Activated naive CD8-positive, alpha-beta T cell (primary cell): ENCODE measurements around the gene C1QTNF8.

ENCODE experiments used
- H3K27ac Mint-ChIP-seq: one replicate; pipeline ENCODE4 v1.8.0; 2021; ENCODE audit warnings: mixed read lengths
- H3K27me3 Mint-ChIP-seq: one replicate; pipeline ENCODE4 v1.8.0; 2021; ENCODE audit warnings: mixed read lengths
- H3K36me3 Mint-ChIP-seq: one replicate; pipeline ENCODE4 v1.8.0; 2021; ENCODE audit warnings: mixed read lengths
- H3K4me1 Mint-ChIP-seq: one replicate; pipeline ENCODE4 v1.8.0; 2021; ENCODE audit warnings: low read depth, mixed read lengths
- H3K4me3 Mint-ChIP-seq: one replicate; pipeline ENCODE4 v1.8.0; 2021; ENCODE audit warnings: mild to moderate bottlenecking, mixed read lengths
- H3K9me3 Mint-ChIP-seq: one replicate; pipeline ENCODE4 v1.8.0; 2021; ENCODE audit warnings: low read depth, mixed read lengths

Gene C1QTNF8

DNA sequence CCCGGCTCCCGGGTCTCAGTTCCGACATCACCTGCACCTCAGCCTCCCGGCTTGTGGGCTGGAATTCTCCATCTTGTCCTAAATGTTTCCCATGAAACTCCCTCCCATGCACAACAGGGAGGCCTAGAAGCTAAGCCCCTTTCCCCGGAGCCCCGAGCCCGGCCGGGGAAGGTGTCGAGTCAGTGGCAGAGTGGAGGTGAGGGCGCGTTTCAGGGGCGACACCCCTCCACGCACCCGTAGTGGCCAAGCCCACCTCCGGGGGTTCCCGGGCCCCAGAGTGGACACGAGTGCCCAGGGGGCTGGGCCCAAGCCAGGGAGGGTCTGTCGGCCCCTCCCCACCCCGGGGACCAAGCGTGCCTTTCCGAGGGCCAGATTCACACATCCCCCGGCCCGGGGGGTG, 25.0 kb upstream of the C1QTNF8 start:
- no peaks in the 10 kb centered on the region for H3K36me3 Mint-ChIP-seq
- H3K9me3 Mint-ChIP-seq: no peaks in the 10 kb centered on the region
- no peaks in the 10 kb centered on the region for H3K4me1 Mint-ChIP-seq
- H3K4me3 Mint-ChIP-seq: no peak overlapping the region
- H3K27me3 Mint-ChIP-seq: no peaks in the 10 kb centered on the region
- H3K27ac Mint-ChIP-seq: no peak overlapping the region

DNA sequence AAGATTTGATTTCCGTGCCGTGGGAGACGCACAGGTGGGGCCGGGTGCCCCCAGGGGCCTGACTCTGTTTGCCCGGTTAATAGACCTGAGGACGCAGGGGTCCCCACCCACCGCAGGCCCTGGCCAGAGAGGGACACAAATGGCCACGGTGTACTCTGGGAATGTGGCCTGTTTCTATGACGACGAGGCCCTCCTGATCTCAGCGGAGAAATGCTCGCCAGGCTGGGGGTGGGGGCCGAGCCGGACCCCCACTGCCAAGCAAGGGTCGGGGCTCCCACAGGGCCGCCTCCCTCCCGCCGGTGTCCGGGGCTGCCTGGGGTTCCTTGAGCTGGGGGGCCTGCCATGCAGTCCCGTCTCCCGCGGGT, 24.5 kb upstream of the C1QTNF8 start:
- no peaks in the 10 kb centered on the region for H3K4me1 Mint-ChIP-seq
- no peaks in the 10 kb centered on the region for H3K27me3 Mint-ChIP-seq
- no peaks in the 10 kb centered on the region for H3K36me3 Mint-ChIP-seq
- H3K4me3 Mint-ChIP-seq: no peak overlapping the region
- no peaks in the 10 kb centered on the region for H3K9me3 Mint-ChIP-seq
- H3K27ac Mint-ChIP-seq: no peak overlapping the region

DNA sequence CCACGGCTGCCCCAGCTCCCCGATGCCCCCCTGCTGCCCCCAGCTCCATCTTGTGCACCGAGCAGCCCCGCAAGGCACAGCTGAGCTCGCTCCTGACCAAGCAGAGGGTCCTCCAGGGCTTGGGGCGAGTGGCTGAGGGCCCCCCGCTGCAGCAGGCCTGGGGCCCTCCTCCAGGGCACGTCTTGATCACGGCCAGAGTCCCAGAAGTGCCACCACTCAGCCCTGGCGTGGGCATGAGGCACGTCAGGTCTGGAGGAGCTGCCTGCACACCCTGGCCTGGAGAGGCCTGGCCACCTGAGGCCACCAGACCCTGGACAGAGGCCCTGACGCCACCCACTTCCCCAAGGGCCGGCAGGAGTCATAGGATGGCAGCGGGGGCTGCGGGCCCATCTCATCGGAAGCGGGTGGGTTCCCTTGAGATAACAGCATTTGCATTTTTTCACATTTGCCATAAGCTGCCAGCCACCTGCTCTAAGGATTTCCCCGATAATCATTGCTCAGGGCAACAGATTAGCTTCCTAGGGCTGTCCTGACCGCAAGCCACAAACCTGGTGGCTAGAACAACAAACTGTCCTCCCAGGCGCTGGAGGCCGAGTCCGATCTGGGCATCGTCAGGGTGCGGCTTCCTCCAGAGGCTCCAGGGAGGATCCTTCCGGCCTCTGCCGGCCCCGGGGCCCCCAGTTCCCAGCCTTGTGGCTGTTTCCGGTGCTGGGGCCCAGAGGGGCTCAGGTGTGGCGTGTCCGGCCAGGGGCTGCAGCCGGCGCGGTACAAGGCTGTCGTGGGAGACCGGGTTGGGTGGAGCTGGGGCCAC, 23.9 kb upstream of the C1QTNF8 start:
- H3K9me3 Mint-ChIP-seq: no peaks in the 10 kb centered on the region
- no peaks in the 10 kb centered on the region for H3K27me3 Mint-ChIP-seq
- H3K36me3 Mint-ChIP-seq: no peaks in the 10 kb centered on the region
- no peak overlapping the region for H3K27ac Mint-ChIP-seq
- H3K4me1 Mint-ChIP-seq: no peaks in the 10 kb centered on the region
- no peak overlapping the region for H3K4me3 Mint-ChIP-seq

DNA sequence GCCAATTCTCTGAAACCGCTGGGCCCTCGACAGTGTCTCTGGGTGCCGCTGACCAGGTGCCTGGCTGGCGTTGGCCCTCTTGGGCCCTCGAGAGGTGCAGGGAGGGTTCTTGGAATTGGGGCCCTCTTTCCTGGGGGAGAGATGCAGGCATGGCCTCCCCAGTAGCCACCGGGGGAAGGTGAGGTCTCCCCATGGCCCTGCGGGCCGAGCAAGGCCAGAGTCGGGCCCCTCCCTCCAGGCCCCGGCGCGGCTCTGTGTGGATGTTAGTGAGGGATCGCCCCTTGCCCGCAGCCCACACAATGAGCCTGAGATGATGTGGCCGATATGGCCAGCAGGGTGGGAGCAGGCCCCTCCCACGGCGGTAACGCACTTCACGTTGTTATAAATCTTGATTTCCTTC, 23.1 kb upstream of the C1QTNF8 start:
- Mint-ChIP-seq H3K36me3 (no peaks in the 10 kb centered on the region), H3K4me3 (no peak overlapping the region), H3K27me3 (no peaks in the 10 kb centered on the region), H3K9me3 (no peaks in the 10 kb centered on the region), H3K27ac (no peak overlapping the region), H3K4me1 (no peaks in the 10 kb centered on the region)

DNA sequence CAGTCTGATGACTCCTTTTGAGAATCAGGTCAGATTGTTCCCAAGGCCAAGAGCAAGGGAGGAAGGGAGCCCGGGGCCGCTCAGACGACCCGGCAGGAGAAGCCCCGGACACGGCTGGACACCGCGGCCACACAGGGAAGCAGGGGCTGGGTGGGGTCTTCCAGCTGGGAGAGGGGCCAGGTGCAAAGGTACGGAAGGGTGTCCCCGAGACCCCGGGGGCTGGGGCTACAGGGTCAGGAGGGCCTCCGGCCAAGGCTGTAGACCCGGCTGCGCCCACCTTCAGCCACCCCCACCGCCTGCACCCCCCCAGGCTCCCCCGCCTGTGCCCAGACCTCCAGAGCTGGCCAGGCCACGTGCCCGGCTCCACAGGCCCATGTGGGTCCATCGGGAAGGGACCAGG, 21.9 kb upstream of the C1QTNF8 start:
- H3K27me3 Mint-ChIP-seq: no peaks in the 10 kb centered on the region
- H3K4me3 Mint-ChIP-seq: no peak overlapping the region
- H3K4me1 Mint-ChIP-seq: no peaks in the 10 kb centered on the region
- no peak overlapping the region for H3K27ac Mint-ChIP-seq
- no peaks in the 10 kb centered on the region for H3K9me3 Mint-ChIP-seq
- H3K36me3 Mint-ChIP-seq: no peaks in the 10 kb centered on the region

DNA sequence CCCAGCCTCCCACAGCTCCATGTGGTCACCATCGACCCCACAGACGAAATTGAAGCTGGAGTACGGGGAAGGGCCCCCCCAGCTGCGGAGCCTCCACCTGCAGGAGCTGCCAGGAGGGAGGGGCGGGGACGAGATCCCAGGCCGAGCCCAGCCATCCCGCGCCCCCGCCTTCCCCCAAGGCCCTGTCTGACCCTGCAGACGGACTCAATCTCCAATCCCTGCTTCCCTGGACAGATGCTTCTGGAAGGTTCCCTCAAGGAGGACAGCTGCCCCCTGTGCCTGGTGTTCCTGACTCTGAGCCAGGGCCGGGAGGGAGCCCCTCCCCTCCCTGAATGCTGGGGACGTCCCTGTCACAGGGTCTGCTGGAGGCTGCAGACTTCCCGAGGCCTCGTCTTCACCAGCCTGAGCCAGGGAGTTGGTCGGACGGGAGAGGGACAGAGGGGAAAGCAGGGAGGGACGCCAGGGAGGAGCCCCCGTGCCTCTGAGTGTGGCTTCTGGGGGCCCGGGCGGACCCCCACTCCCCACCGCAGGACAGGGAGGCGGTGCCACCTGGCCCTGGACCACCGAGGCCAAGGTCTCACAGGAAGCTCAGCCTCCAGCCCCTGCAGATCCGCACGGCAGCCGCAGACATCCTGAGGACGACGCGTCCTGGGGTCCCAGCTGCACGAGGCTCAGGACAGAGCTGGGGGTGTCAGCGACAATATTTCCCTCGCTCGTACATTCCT, 21.3 kb upstream of the C1QTNF8 start:
- no peaks in the 10 kb centered on the region for H3K4me1 Mint-ChIP-seq
- no peaks in the 10 kb centered on the region for H3K36me3 Mint-ChIP-seq
- H3K9me3 Mint-ChIP-seq: no peaks in the 10 kb centered on the region
- no peaks in the 10 kb centered on the region for H3K27me3 Mint-ChIP-seq
- H3K4me3 Mint-ChIP-seq: no peak overlapping the region
- H3K27ac Mint-ChIP-seq: no peak overlapping the region

DNA sequence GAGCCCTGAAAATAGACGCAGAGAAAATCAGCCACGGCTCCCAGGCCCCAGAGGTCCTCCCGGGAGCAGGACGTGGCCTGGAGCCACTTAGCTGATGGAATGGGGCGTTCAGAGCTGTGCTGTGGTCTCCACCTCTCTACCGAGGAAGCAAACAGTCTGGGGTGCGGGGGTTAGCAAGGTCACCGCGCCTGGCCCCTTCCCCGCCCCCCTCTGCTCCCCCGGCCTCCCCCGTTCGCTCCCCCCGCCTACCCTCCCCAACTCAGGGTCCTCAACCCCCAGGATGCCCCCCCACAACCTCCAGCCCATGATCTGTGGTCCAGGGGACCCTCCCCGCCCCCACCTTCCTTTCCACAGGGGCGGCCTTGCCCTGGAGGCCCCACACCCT, 20.6 kb upstream of the C1QTNF8 start:
- Mint-ChIP-seq H3K4me3 (no peak overlapping the region), H3K27me3 (no peaks in the 10 kb centered on the region), H3K36me3 (no peaks in the 10 kb centered on the region), H3K4me1 (no peaks in the 10 kb centered on the region), H3K27ac (no peak overlapping the region), H3K9me3 (no peaks in the 10 kb centered on the region)

DNA sequence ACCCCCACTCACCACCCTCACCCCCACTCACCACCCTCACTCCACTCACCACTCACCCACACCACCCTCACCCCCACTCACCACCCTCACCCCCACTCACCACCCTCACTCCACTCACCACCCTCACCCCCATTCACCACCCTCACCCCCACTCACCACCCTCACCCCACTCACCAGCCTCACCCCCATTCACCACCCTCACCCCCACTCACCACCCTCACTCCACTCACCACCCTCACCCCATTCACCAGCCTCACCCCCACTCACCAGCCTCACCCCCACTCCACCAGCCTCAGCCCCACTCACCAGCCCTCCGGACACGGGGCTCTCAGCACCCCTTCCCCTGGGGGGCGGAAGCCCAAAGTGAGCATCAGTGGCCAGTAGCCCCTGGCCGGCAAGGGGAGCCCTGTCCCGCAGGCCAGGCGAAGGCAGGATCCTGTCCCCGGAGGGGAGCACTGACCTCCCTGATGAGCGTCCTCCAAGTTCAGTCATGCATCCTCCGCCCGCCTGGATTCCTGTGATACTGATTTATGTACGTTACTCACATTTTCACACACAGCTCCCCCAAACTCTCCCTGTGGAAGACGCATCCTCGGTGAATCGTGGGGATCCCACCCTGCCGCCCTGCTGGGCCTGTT, 18.0 kb upstream of the C1QTNF8 start:
- Mint-ChIP-seq H3K9me3 (no peaks in the 10 kb centered on the region), H3K4me1 (no peaks in the 10 kb centered on the region), H3K27ac (no peak overlapping the region), H3K36me3 (no peaks in the 10 kb centered on the region), H3K4me3 (no peak overlapping the region), H3K27me3 (no peaks in the 10 kb centered on the region)

DNA sequence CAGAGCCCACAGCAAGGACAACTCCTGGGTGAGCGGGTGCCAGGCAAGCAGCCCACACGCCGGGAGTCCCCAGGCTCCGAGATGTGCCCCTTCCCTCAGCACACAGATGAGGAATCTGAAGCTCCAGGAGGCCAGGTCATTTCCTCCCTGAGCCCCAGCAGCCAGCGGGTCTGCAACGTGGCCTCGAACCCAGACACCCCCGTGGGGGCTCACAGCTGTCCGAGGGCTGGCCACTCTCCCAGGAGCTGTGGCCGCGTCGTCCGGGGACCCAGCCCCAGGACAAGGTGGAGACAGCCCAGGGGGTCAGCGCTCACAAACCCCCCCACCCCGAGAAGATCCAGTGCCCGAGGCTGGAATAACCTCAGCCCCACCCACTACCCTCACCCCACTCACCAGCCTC, 17.4 kb upstream of the C1QTNF8 start:
- no peaks in the 10 kb centered on the region for H3K4me1 Mint-ChIP-seq
- H3K27ac Mint-ChIP-seq: no peak overlapping the region
- H3K4me3 Mint-ChIP-seq: no peak overlapping the region
- H3K27me3 Mint-ChIP-seq: no peaks in the 10 kb centered on the region
- no peaks in the 10 kb centered on the region for H3K36me3 Mint-ChIP-seq
- H3K9me3 Mint-ChIP-seq: no peaks in the 10 kb centered on the region

DNA sequence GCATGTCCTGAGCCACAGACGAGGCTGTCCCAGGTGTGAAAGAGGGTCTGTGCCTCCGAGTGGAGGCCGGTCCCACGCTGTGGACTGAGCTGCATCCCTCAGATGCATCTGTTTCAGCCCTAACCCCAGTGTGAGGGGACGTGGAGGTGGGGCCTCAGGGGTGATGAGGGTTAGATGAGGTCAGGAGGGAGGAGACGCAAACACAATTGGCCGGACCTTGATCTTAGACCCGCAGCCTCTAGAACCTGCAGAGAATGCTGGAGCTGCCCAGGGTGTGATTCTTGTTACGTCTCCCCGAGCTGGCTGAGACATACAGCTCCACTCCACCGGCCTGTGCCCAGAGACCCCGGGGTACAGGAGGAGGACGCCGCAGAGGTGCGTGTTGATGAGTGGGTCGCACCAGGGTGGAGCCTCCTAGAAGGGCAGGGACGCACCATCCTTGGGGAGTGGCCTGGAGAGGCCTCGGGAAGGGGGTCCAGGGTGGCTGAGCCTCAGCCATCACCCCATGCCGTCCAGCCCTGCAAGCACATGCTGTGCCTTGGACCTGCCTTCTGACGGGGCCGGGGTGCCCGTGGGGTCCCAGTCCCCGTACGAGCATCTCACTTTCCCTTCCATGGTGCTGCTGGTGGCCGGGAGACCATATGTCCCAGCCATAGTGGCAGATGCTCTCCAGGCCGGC, 16.6 kb upstream of the C1QTNF8 start:
- Mint-ChIP-seq H3K4me1 (no peaks in the 10 kb centered on the region), H3K27ac (no peak overlapping the region), H3K27me3 (no peaks in the 10 kb centered on the region), H3K36me3 (no peaks in the 10 kb centered on the region), H3K9me3 (no peaks in the 10 kb centered on the region), H3K4me3 (no peak overlapping the region)

DNA sequence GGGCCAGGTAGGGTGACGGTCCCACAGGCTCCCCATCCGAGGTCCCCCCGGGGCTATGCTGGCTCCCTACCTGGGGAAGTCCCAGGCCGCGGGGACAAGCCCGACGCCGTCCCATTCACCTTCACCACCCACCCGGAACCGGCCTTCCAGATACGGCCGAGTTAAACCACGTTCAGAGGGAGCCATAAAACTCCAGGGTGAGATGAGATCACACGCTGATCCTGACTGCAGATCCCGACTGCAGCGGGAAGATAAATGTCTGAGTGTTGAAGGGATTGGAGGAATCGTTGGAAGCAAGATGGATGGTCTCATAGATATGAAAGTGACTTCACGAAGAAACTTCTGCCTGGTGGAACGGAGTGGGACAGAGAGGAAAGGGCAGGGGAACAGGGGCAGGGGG, 13.6 kb upstream of the C1QTNF8 start:
- Mint-ChIP-seq H3K27ac (no peak overlapping the region), H3K36me3 (no peaks in the 10 kb centered on the region), H3K4me1 (no peaks in the 10 kb centered on the region), H3K9me3 (no peaks in the 10 kb centered on the region), H3K4me3 (no peak overlapping the region), H3K27me3 (peaks cover 1% of the 10 kb centered on the region)

DNA sequence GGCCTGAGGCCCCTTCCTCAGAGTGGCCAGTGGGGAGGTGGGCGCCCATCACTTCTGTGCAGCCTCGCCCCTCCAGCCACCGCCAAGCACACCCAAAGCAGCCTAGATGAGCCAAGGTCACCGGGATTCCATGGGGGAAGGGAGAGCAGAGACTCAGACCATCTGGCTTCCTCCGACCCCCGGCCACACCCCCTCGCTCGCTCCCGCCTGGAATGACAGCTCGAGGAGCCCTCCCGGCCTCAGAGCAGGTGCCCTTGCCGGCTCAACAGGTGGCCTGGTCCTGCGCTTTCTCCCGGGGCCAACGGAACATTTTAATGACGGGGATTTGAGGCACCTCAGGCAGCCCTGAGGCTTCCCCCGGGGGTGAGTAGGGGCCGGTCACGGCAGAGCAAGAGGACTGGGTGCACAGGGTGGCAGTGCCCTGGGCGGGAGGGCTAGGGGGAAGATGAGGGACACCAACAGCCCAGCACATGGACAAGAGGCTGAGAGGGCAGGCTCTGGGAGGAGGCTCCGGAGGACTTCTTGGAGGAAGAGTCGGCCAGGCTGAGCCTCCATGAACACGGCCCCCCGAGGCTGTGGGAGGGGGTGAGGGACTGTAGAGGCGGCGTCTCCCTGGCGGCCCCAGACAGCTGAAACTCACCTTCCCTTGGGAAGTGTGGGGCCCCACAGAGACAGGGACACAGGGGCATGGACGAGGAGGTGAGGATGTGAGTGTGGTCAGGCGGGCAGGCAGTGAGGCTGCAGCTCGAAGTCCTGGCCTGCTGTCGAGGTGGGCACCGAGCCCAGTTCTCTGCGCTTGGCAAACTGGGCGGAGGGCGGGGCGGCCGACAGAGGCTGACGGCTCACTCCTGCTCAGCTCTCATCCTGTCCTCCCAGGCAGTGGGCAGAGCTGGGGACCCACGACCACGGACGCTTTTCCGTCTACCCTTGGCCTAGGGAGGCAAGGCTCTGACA, 12.5 kb upstream of the C1QTNF8 start:
- H3K27me3 Mint-ChIP-seq: peaks cover 3% of the 10 kb centered on the region
- H3K4me1 Mint-ChIP-seq: no peaks in the 10 kb centered on the region
- no peaks in the 10 kb centered on the region for H3K9me3 Mint-ChIP-seq
- no peak overlapping the region for H3K27ac Mint-ChIP-seq
- H3K36me3 Mint-ChIP-seq: no peaks in the 10 kb centered on the region
- H3K4me3 Mint-ChIP-seq: no peak overlapping the region

DNA sequence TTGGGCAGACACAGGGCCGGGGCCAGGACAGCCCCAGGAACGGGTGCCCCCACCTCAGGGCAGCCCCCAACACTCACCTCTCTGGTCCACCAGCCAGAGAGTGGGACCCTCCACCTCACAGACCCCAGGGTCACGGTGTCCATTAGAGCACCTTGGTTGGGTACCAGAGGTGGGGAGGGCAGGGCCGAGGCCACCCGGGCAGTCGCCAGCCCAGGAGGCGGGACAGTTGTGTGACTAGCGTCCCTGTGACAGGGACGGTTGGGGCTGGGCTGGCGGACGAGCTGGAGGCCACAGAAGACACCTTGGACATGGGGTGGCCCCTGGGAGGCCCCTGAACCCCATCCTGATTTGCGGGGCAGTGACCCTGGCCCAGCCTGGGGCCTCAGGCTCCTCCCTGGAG, 11.7 kb upstream of the C1QTNF8 start:
- H3K27me3 Mint-ChIP-seq: peaks cover 3% of the 10 kb centered on the region
- H3K27ac Mint-ChIP-seq: no peak overlapping the region
- no peak overlapping the region for H3K4me3 Mint-ChIP-seq

DNA sequence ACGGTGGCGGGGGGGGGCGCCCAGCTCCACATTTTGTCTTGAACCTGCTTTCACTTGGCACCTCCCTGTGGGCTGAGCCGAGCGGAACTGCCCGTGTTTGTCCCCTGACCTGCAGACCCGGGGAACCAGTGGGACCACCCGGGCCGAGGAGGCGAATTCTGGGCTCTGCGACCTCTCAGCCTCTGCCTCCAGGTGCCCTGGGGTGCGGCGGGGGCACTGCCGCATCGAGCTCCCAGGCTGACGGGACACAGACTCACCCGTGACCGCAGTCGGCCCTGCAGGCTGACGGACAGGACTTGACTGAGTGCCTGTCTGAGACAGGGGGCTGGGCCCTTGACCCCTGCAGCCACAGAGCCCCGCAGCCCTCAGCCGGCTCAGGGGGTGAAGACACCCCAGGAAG, 11.1 kb upstream of the C1QTNF8 start:
- Mint-ChIP-seq H3K4me3 (no peak overlapping the region), H3K36me3 (no peaks in the 10 kb centered on the region), H3K4me1 (no peaks in the 10 kb centered on the region), H3K27ac (no peak overlapping the region), H3K27me3 (peaks cover 3% of the 10 kb centered on the region), H3K9me3 (no peaks in the 10 kb centered on the region)

More for the DNA sequence above, 11.7 kb upstream of the C1QTNF8 start:
- H3K9me3 Mint-ChIP-seq: no peaks in the 10 kb centered on the region
- no peaks in the 10 kb centered on the region for H3K36me3 Mint-ChIP-seq
- H3K4me1 Mint-ChIP-seq: no peaks in the 10 kb centered on the region
